ENCODE data around the gene DNAAF8.
"Not testable (repeated sequence)": the region's sequence is repeated elsewhere in the genome, so short reads cannot be mapped to it uniquely, and the experiment has no call there.

DNAAF8 gene

DNA sequence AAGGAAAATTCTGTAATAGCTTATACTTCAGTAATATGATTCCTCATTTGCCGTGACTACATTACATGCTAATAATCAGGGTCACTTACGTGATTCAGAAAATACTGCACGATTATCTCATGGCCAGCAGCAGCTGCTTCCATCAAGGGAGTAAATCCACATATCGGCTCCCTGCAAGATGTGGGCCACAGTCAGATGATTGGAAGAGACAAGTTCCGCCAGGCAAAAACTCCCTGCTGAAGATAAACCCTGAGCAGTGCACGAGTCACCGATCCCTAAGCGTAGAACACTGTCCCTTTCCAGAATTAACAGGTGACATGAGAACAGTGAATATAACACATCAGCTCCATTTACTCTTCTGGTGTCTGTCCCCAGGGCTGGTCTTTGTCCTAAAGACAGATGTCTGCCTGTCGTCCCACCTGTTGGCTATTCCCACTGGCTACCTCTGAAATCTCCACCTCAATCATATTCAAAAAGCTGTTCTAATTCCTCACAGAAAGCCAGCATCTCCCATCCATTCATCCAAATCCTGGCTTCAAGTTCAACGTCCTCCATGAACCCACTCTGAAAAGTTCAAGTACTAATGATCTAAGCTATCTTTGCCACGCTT, 9.6 kb upstream of the DNAAF8 start:
- DNase-seq: no peak

DNA sequence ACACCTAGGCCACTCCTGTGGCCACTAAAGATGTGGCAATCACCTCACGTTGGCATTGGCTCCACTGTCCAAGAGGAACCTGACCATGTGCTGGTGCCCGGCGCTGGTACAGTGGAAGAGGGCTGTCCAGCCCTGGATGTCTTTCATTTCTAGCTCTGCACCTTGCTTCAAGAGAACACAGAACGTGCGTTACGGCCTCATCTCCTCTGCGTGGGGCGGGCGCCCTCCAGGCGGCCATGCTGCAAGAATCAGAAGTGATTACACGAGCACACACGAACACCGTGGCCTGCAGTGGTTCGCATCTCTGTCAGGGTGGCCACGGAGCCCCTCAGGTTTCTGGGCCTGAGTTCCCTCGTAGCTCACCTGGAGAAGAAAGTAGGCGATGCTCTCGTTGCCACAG, 7.7 kb upstream of the DNAAF8 start:
- DNase-seq: no peak

DNA sequence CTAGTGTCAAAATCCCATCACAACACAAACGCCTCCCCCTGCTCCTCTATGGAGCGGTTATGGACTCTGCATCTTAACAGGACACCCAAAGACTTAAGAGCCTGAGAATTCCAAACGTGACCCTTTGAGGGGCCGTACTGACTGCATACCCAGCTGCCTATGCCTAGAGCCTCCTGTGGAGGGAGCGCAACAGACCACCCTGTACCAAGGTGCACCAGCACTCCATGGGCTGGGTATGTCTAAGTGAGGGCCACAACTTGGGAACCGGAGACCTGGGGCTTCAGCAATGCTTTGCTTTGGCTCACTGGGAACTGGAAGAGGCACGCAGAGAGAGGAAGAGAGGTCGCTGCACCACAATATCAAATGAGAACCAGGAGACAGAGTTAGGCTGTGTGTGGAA, 5.7 kb upstream of the DNAAF8 start:
- no peak for DNase-seq

GRCh38 chr16:4729876-4730275, 4.5 kb upstream of the DNAAF8 start:
- no peak for DNase-seq

- no peak for DNase-seq
Measured at GRCh38 chr16:4733211-4733742, 1.1 kb upstream of the DNAAF8 start.

DNA sequence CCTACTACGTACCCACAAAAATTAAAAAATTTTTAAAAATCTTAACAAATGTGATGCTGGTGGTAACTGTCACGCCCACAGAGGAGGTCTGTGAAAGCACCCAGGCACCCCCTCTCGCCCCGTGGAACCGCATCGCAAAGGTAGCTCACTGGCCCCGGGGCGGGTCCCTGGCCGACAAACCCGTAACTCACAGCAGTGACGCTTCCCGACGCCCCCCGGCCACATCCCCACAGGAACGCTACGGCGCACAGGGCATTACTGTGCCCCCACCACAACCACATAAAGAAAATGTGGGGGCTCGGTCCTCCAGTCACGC, 632 bp upstream of the DNAAF8 start:
- DNase-seq: no peak

DNA sequence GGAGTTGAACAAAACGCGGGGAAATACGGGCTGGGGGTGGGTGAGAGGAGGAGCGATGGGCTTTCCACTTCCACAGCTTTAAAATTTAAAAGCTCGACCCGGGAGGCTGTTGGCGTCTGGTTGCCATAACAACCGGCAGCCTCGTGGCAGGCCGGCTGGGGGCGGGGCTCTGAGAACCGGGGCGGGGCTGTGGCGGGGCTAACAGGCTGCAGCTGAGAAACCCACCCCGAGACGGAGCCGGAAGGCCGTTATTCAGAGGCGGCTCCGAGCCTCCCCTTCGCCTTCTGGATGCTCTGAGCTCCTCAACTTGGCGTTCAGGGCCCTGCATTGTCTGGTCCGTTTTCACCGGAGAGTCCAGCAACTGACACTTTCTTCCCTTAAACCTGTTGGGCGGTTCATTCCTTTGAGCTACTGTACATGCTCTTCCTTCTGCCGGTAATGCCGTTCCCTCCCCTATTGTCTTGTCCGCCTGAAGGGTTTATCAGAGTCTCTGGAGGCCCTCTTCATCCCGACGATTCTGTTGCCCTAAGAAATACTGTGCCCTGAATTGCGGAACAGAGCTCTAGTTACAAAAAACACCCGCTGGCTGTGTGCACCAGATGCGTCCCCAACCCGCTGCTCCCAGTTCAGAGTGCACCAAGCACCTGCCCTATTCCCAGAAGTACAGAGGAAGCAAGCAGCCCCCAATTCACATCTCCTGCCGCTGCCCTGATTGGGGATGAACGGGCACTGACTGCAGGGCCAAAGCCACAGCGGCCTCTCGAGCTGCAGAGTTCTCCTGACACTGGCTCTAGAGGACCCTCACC, 596 bp downstream of the DNAAF8 start:
- peak; percentile 96 for DNase-seq

DNA sequence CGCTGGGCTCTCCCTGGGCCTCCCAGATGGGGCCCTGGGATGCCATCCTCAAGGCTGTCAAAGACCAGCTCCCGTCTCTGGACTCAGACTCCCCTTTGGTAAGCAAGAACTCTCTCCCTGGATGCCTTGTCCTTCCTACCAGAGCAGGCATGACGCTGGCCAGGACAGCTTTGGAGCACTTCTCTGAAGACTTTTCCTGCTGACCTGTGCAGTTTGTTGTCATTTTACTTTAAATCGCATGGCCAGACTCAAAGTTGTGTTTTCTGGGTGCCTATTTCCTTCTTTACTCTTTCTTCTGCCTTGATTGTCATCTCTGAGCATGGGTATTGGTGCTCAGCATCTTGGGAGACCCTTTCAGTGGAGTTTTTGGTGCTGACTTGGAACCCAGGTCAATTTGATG, 2.2 kb downstream of the DNAAF8 start:
- DNase-seq: no peak

GRCh38 chr16:4737545-4737944, 3.2 kb downstream of the DNAAF8 start:
- DNase-seq: no peak

GRCh38 chr16:4738370-4738769, 4.0 kb downstream of the DNAAF8 start:
- DNase-seq: not testable (repeated sequence)

- DNase-seq: no peak
Measured at GRCh38 chr16:4743226-4743878, 9.0 kb downstream of the DNAAF8 start.

DNA sequence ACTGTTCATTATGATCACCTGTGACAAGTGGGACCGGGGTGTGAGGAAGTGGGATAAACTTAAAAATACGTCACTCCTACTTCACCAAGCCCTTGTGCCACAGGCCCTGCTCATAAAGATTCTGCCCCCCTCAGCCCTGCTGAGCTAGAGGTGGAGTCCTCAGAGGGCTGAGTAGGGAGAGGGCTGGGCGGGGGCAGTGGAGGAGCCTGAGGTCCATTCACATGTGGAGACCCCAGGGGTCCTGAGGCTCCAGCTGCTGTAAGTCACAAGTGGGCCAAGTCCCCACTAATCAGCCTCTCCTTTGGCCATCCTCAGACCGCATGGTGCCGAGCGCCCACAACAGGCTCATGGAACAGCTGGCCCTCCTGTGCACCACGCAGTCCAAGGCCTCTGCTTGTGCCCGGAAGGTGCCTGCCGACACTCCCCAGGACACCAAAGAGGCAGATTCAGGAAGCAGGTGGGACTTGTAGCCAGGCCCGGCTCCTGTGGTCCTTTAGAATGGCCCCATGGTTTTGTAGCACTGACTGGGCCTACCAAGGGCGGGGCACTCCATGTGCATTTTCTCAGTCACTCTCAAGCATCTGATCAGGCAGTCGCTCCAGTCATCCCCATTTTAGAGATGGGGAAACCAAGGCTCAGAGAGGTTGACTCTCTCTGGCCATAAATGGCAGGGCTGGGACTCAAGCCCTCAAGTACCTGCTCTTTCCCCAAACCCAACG, 10.4 kb downstream of the DNAAF8 start:
- no peak for DNase-seq

DNA sequence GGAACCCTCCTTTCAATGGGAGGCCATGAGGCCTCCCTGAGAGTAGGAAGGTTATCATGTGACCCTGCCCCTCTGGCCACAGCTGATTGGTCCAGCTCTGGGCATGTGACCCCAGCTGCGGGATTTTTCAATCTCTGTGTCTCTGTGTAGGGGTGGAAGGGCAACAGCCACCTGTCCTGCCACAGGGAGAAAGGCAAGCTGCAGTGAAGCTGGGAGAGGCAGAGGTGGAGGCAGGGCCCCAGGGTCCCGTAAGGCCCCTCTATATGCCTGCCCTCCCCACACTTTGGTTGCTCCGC, 10.9 kb downstream of the DNAAF8 start:
- DNase-seq: no peak

DNA sequence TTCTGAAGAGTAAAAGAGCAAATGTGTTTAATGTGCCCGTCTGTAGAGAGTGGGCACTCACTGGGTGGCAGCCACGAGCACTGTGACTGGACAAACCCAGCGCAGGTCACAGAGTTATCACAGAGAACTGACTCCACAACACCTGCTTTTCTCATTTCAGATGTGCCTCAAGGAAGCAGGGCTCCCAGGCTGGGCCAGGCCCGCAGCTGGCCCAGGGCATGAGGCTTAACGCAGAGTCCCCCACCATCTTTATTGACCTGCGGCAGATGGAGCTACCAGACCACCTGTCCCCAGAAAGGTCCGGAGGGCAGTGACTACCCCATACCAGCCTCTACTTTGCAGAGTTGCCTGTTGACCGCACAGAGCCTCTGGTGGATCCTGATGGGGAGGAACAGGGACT, 11.9 kb downstream of the DNAAF8 start:
- no peak for DNase-seq

- DNase-seq: no peak
Measured at GRCh38 chr16:4746991-4747574, 12.7 kb downstream of the DNAAF8 start.

- no peak for DNase-seq
Measured at GRCh38 chr16:4747906-4748681, 13.8 kb downstream of the DNAAF8 start.

DNA sequence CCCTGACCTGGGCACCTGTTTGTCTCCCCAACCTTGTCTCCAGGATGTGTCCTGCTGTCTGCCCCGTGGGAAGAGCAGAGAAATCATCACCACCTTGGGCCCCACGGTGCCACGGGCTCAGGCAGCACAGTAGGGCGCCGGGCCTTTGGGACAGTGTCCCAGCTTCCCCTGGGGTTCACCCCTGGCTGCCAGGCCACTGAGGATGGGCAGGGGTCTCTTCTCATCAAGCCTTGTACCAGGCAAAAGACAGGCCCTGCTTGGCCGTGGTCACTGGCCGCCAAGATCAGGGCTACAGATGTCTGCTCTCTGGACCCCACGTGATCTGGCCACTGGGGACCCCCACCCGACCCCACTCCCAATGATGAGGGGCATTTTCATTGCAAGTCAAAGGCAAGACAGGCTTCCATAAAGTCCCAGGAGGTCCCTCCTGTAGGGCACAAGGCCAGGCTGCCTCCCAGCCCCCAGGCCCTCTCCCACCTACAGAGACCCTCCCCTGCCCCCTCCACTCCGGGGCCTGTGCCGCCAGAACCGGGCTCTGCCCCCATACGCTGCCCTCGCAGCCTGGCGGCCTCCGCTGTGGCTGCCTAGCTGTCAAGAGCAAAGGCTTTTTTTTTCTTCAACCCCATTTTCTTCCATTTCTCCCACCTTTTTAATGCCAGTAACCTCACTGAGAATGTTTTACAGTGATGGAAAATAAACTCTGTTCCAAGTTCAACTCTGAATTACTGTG, 14.5 kb downstream of the DNAAF8 start:
- DNase-seq: no peak

GRCh38 chr16:4749700-4750257, 15.4 kb downstream of the DNAAF8 start:
- DNase-seq: no peak

- DNase-seq: no peak
Measured at GRCh38 chr16:4750896-4751295, 16.6 kb downstream of the DNAAF8 start.

DNA sequence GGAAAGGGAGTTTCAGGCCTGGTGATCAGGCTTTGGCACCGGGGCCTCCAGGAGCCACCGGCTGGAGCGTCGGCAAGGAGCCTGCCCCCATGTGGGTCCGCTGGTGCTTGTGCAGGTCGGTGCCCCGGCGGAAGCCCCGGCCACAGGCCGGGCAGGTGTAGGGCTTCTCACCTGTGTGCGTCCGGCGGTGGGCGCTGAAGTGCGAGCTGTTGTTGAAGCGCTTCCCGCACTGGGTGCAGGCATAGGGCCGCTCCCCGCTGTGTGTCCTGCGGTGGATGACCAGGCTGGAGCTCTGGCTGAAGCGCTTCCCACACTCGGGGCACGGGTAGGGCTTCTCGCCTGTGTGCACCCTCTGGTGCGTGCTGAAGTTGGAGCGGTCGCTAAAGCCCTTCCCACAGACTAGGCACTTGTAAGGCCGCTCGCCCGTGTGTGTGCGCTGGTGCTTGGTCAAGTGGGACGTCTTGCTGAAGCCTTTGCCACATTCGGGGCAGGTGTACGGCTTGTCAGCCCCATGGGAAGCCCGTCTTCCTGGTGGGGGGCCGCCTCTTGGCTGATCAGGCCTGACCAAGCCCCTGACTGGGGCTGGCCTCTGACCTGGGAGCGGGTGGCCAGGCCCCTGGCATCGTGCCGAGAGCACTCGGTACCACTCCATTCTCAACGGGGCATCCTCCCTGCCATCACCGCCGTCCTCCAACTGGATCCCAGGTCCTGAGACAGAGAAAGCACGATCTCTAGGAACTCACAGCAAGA, 18.2 kb downstream of the DNAAF8 start:
- DNase-seq: no peak

- no peak for DNase-seq
Measured at GRCh38 chr16:4753227-4753626, 18.9 kb downstream of the DNAAF8 start.
